SU-DHL-6 (cell line): ENCODE measurements around the gene DACT3.

Experiments used
- H2AFZ ChIP-seq: fragments of 200-600 bp; sonication (generic); 2 replicates; pipeline ENCODE4 v1.6.1; 2014; ENCODE audit warnings: low read depth, mild to moderate bottlenecking, moderate library complexity, mixed read lengths, antibody characterized with exemption, low read length; ENCODE audit not compliant: severe bottlenecking
- H3F3A ChIP-seq: fragments of 200-600 bp; shearing (Covaris generic); 2 replicates; pipeline ENCODE4 v1.6.0; 2016; ENCODE audit warnings: antibody characterized with exemption, mild to moderate bottlenecking; ENCODE audit not compliant: insufficient read depth
- H3K27ac ChIP-seq: fragments of 200-600 bp; sonication (generic); 2 replicates; pipeline ENCODE4 v1.5.1; 2016; ENCODE audit warnings: low read depth, mild to moderate bottlenecking, low read length, moderate library complexity, mixed read lengths
- H3K27me3 ChIP-seq: fragments of 200-600 bp; sonication (generic), shearing (Covaris generic); 2 replicates; pipeline ENCODE4 v1.6.0; 2014; ENCODE audit warnings: mild to moderate bottlenecking, low read length
- H3K36me3 ChIP-seq: fragments of 200-600 bp; sonication (generic); 2 replicates; pipeline ENCODE4 v1.6.1; 2014; ENCODE audit warnings: mild to moderate bottlenecking, low read length, mixed read lengths
- H3K4me2 ChIP-seq: fragments of 300-600, 200-600 bp; shearing (Covaris generic), sonication (generic); 2 replicates; pipeline ENCODE4 v1.6.0; 2014; ENCODE audit warnings: low read length, low read depth, mild to moderate bottlenecking; ENCODE audit not compliant: poor library complexity, severe bottlenecking
- H3K4me3 ChIP-seq: fragments of 200-600 bp; sonication (generic); 2 replicates; pipeline ENCODE4 v1.5.1; 2014; ENCODE audit warnings: antibody characterized with exemption, low read length, mild to moderate bottlenecking, mixed read lengths; ENCODE audit not compliant: insufficient read depth, poor library complexity, severe bottlenecking
- H3K79me2 ChIP-seq: fragments of 200-600 bp; sonication (generic); 2 replicates; pipeline ENCODE4 v1.6.1; 2014; ENCODE audit warnings: mild to moderate bottlenecking, low read length, moderate library complexity; ENCODE audit not compliant: insufficient read depth
- H3K9ac ChIP-seq: fragments of 200-600 bp; sonication (generic); 2 replicates; pipeline ENCODE4 v1.7.0; 2014; ENCODE audit warnings: mild to moderate bottlenecking, low read length
- H3K9me2 ChIP-seq: fragments of 200-600 bp; sonication (generic); replicated peaks from 2 replicates; pipeline ENCODE4 v1.6.1; 2014; ENCODE audit warnings: low read length; ENCODE audit not compliant: insufficient read depth
- H3K9me3 ChIP-seq: fragments of 200-600 bp; sonication (generic); 2 replicates; pipeline ENCODE4 v1.6.1; 2014; ENCODE audit warnings: low read length, mixed read lengths; ENCODE audit not compliant: insufficient read depth
- H4K20me1 ChIP-seq: fragments of 200-600 bp; sonication (generic); 2 replicates; pipeline ENCODE4 v1.6.1; 2014; ENCODE audit warnings: low read depth, mild to moderate bottlenecking, antibody characterized with exemption, low read length, moderate library complexity, mixed read lengths
- EZH2phosphoT487 ChIP-seq: fragments of 200-600 bp; sonication (generic), shearing (Covaris generic); conservative IDR thresholded peaks from 2 replicates; pipeline ENCODE4 v1.6.1; 2018; ENCODE audit warnings: mild to moderate bottlenecking, antibody characterized with exemption, low read length, moderate library complexity, mixed read lengths
- TF ChIP-seq, protein P1 (sequence below): fragments of 200-600 bp; sonication (generic); IDR thresholded peaks from one replicate; pipeline ENCODE4 v1.5.1; 2017; ENCODE audit warnings: antibody characterized with exemption, mild to moderate bottlenecking, low read length, moderate library complexity; ENCODE audit not compliant: insufficient read depth, poor library complexity, severe bottlenecking

The DACT3 gene

GRCh38 chr19:46622118-46622446, 38.9 kb downstream of the DACT3 start:
- Histone ChIP-seq H3K27ac (no peak overlapping the region), H3K36me3 (no peaks in the 10 kb centered on the region), H4K20me1 (no peaks in the 10 kb centered on the region), H3K9me3 (no peaks in the 10 kb centered on the region), H3K27me3 (no peaks in the 10 kb centered on the region), H3K4me3 (no peak overlapping the region), H3K9ac (no peak overlapping the region), H3K4me2 (no peak overlapping the region), H3K9me2 (no peaks in the 10 kb centered on the region), H2AFZ (no peak overlapping the region), H3K79me2 (no peaks in the 10 kb centered on the region), H3F3A (no peaks in the 10 kb centered on the region)
- TF ChIP-seq, protein P1, sequence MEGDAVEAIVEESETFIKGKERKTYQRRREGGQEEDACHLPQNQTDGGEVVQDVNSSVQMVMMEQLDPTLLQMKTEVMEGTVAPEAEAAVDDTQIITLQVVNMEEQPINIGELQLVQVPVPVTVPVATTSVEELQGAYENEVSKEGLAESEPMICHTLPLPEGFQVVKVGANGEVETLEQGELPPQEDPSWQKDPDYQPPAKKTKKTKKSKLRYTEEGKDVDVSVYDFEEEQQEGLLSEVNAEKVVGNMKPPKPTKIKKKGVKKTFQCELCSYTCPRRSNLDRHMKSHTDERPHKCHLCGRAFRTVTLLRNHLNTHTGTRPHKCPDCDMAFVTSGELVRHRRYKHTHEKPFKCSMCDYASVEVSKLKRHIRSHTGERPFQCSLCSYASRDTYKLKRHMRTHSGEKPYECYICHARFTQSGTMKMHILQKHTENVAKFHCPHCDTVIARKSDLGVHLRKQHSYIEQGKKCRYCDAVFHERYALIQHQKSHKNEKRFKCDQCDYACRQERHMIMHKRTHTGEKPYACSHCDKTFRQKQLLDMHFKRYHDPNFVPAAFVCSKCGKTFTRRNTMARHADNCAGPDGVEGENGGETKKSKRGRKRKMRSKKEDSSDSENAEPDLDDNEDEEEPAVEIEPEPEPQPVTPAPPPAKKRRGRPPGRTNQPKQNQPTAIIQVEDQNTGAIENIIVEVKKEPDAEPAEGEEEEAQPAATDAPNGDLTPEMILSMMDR = no peak
- no peak for TF ChIP-seq EZH2phosphoT487

DNA sequence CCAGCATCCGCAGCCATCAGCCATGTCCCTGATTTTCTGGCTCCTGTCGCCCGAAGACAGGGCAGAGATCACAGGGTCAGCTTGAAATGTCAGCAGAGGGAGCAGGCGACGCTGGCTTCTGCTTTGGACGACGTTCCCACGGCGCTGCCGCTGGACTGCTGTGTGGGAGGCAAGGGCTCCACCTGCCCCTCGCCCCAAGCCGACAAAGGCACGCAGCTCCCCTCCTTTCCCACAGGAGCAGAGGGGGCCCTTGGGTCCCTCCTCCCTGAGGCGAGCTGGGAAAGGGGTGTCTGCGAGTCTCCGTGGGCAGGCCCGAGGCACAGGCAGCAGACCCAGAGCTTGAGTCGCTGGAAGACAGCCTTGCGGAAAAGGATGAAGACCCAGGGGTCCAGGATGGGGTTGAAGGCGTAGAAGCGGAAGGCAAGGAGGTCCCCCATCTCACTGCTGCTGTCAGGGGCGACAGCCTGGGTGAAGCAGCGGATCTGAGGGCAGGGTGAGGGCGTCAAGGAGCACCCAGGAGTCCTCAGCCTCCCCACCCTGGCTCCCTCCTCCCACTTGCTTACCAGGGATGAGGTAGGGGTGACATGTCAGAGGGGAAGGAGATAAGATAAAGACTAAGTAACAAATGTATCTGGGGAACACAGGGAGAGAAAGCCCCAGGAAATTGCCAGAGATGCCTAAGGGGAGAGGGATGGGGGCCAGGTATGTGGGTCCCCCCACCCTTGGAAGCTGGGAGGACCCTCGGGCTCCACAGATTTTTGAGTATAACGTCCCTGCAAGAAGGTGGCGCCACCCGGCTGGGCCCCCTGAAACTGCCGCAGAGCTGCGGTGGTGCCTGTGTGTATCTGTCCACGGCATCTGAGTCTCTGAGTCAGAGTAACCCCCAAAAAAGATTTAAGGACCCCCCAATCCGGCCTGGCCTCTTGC, 39.5 kb downstream of the DACT3 start:
- Histone ChIP-seq H2AFZ (no peak overlapping the region), H3K4me2 (no peak overlapping the region), H3K27me3 (no peaks in the 10 kb centered on the region), H4K20me1 (no peaks in the 10 kb centered on the region), H3F3A (no peaks in the 10 kb centered on the region), H3K9ac (no peak overlapping the region), H3K9me2 (no peaks in the 10 kb centered on the region), H3K9me3 (no peaks in the 10 kb centered on the region), H3K4me3 (no peak overlapping the region), H3K27ac (no peak overlapping the region), H3K79me2 (no peaks in the 10 kb centered on the region), H3K36me3 (no peaks in the 10 kb centered on the region)
- TF ChIP-seq, protein P1 = no peak
- TF ChIP-seq EZH2phosphoT487 = no peak

- TF ChIP-seq, protein P1 = no peak
- no peak for TF ChIP-seq EZH2phosphoT487
- H3K27ac ChIP-seq = no peak overlapping the region
- H3K4me3 ChIP-seq = no peak overlapping the region
- no peaks in the 10 kb centered on the region for H3K9me3 ChIP-seq
- no peak overlapping the region for H3K9ac ChIP-seq
- no peaks in the 10 kb centered on the region for H3K79me2 ChIP-seq
- H3K27me3 ChIP-seq = no peaks in the 10 kb centered on the region
- no peaks in the 10 kb centered on the region for H4K20me1 ChIP-seq
- H3K9me2 ChIP-seq = no peaks in the 10 kb centered on the region
- H3K4me2 ChIP-seq = no peak overlapping the region
- no peaks in the 10 kb centered on the region for H3K36me3 ChIP-seq
- no peaks in the 10 kb centered on the region for H3F3A ChIP-seq
- no peak overlapping the region for H2AFZ ChIP-seq
These were observed 40.3 kb downstream of the DACT3 start for GRCh38 chr19:46620716-46621115.
